ENCODE measurements around the gene MMRN1.

Gene MMRN1

GRCh38 chr4:89997171-89997704 lies 102.6 kb downstream of the MMRN1 start:
- DNase-seq, result no peak

- no peak for DNase-seq
Observed at GRCh38 chr4:89998469-89999011, 103.9 kb downstream of the MMRN1 start.

GRCh38 chr4:90001023-90001422 lies 106.4 kb downstream of the MMRN1 start:
- no peak for DNase-seq

GRCh38 chr4:90002441-90003062 lies 107.9 kb downstream of the MMRN1 start:
- DNase-seq, result no peak

Data from CD4-positive, alpha-beta T cell treated with Interleukin-17A for 1 hour (primary cell).